Heart left ventricle (tissue), 13 donors: ENCODE data around the gene DNTT.

Experiments
- CTCF ChIP-seq, 12 donors: fragments of 200-600 bp; sonication (generic) in 4 of 12; IDR thresholded peaks; one replicate each; pipeline versions ENCODE4 v1.5.0 to v1.8.0; 2018 to 2022; ENCODE audit warnings: antibody characterized with exemption in 12 of 12, mild to moderate bottlenecking in 5 of 12
- POLR2A ChIP-seq, 2 donors: fragments of 450-650 bp; IDR thresholded peaks; one replicate each; pipeline ENCODE4 v1.6.1; 2017; ENCODE audit warnings: antibody characterized with exemption in 2 of 2, mild to moderate bottlenecking in 2 of 2, moderate library complexity in 2 of 2
- donor health status: ischemic (EF 13 %, LVEDD 7.1; RV severe dilation, severe dysfunction).
- donor health status: DM: no; HTN: yes; CAD: no.
- donor health status: DM: no; HTN: no; CAD: no.
- donor health status: ischemic (EF 25% LVEDD 6.9; RV normal size, moderate dysfunction).
- donor health status: ischemic (EF 25% LVEDD 5.7; RV mildly dilated, moderate dysfunction).
- donor health status: ischemic (EF 35%, LVEDD 5.7; RV mildly dilated, moderate dysfunction).
- donor health status: nonischemic (EF 11% LVEDD 7.7; RV severe dilation, severe dysfunction).
- donor health status: DM: yes; HTN: yes; CAD: no.
- donor health status: PGD.
- donor health status: ischemic (EF 29% LVEDD 5.4; RV normal size, mild dysfunction).
- donor health status: nonischemic (EF 23%, LVEDD 6.1; RV moderate dilation, normal function).

- TF ChIP-seq POLR2A (IDR thresholded peaks at IDR 0.05) (no peak), CTCF (IDR thresholded peaks at IDR 0.05) (no peak)
Measured at GRCh38 chr10:96360331-96360730, 56.1 kb downstream of the DNTT start.
